ENCODE results near the gene OR4D2.

Gene OR4D2

DNA sequence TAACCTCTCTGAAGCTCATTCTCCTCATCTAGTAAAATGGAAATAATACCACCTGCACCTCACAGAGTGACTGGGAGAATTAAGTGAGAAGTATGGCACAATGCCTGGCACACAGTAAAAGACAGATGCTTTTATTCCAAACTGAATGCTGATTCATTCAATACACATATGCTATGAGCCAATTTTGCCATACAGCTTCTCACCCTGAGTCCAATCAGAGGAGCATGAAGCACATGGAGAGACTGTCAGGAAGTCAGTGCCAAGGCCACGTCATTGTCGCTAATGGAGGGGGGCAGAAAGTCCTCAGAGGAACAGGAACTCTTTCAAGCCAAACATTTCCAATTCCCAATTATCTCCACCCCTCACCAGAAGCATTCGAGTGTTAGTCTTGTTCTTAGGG is 40.7 kb downstream of the OR4D2 start:
- intact Hi-C loops (cut with DNase I; ENCODE audit: low total_unique reads): no loop called here
- Histone ChIP-seq H3K27ac (no peak overlapping the region), H3K27me3 (no peaks in the 10 kb centered on the region), H3K4me3 (no peak overlapping the region), H3K36me3 (peaks cover 20 to 82% (median 58%) of the 10 kb centered on the region in 3 donors), H3K4me1 (no peaks in the 10 kb centered on the region), H3K9me3 (no peaks in the 10 kb centered on the region)
- DNase-seq: no peak
- TF ChIP-seq CTCF (IDR thresholded peaks at IDR 0.05): no peak

- intact Hi-C loops (cut with DNase I; ENCODE audit: low total_unique reads): no loop called here
- peaks cover 29 to 91% (median 67%) of the 10 kb centered on the region in 3 donors for H3K36me3 ChIP-seq
- no peak overlapping the region for H3K4me3 ChIP-seq
- DNase-seq: no peak
- H3K27me3 ChIP-seq: no peaks in the 10 kb centered on the region
- no peaks in the 10 kb centered on the region for H3K4me1 ChIP-seq
- no peak overlapping the region for H3K27ac ChIP-seq
- no peaks in the 10 kb centered on the region for H3K9me3 ChIP-seq
- TF ChIP-seq CTCF (IDR thresholded peaks at IDR 0.05): no peak
Measured at GRCh38 chr17:58208344-58208743, 41.6 kb downstream of the OR4D2 start.

DNA sequence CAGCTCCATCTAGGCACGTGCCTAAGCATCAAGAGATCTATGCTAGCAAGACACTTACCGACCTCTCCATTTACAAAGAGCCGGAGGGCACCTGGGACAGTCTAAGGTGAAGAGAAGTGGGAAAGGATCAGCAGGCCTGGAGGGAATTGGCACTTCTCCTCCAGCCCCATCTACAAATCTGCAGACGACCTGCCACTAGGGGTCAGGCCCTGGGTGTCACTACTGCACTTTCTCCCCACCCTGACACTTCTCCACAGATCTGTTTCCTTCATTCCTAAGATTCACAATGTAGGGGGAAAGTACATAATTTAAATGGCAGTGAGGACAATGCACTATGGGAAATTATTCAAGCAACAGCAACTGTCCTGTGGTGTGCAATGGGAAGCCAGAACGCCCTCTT is 44.1 kb downstream of the OR4D2 start:
- no peak for DNase-seq
- peaks cover 36 to 100% (median 92%) of the 10 kb centered on the region in 3 donors for H3K36me3 ChIP-seq
- TF ChIP-seq CTCF (IDR thresholded peaks at IDR 0.05): no peak

DNA sequence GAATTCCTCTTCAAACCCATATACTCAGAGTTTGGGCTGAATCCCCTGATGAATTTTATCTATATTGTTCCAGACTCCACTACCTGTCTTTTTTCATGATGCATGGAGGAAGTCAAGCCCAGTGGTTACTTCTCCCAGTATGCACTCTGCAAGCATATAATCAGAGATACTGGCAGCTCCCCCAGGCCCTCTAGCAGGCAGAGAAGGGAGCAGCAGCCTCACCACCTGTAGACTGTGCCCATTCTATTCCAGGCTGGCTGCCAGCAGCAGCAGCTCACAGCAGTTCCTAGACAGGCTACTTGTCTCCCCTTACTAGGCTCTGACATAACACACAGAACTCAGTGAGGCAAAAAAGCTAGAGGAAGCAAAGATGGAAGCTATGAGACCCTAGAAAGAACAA is 48.9 kb downstream of the OR4D2 start:
- no peak for TF ChIP-seq CTCF (IDR thresholded peaks at IDR 0.05)
- Histone ChIP-seq H3K36me3 (peaks cover 27 to 59% (median 53%) of the 10 kb centered on the region in 3 donors), H3K9me3 (no peaks in the 10 kb centered on the region), H3K4me3 (no peak overlapping the region), H3K27me3 (no peaks in the 10 kb centered on the region), H3K4me1 (peaks cover 0 to 12% (median 9%) of the 10 kb centered on the region in 4 donors), H3K27ac (no peak overlapping the region)
- no peak for DNase-seq
- intact Hi-C loops (cut with DNase I; ENCODE audit: low total_unique reads): no loop called here

More for the DNA sequence above, 44.1 kb downstream of the OR4D2 start:
- H3K4me1 ChIP-seq: no peaks in the 10 kb centered on the region
- H3K9me3 ChIP-seq: no peaks in the 10 kb centered on the region
- intact Hi-C loops (cut with DNase I; ENCODE audit: low total_unique reads): no loop called here
- H3K4me3 ChIP-seq: no peak overlapping the region
- H3K27ac ChIP-seq: no peak overlapping the region
- no peaks in the 10 kb centered on the region for H3K27me3 ChIP-seq

DNA sequence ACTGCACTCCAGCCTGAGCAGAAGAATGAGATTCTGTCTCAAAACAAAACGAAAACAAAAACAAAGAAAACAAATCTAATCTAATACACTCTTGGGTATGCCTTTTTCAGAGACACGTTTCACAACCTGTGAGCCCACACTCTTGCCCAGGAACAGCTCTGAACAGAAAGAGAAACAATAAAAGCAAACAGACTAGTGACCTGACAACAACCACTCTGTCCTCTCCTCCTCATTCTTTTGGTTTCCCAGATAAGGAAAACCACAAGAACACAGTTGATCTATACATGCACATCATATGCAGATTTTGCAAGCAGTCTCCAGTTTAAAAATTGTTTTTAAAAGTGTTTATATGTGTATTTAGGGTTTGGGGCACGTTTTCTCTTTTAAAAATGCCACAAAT is 51.0 kb downstream of the OR4D2 start:
- no peak overlapping the region for H3K27ac ChIP-seq
- H3K36me3 ChIP-seq: peaks cover 13 to 38% (median 34%) of the 10 kb centered on the region in 3 donors
- no peak for TF ChIP-seq CTCF (IDR thresholded peaks at IDR 0.05)
- intact Hi-C loops (cut with DNase I; ENCODE audit: low total_unique reads): no loop called here
- H3K4me3 ChIP-seq: no peak overlapping the region
- no peak for DNase-seq
- no peaks in the 10 kb centered on the region for H3K27me3 ChIP-seq
- H3K4me1 ChIP-seq: peaks cover 0 to 12% (median 9%) of the 10 kb centered on the region in 4 donors
- no peaks in the 10 kb centered on the region for H3K9me3 ChIP-seq

All from tibial artery (tissue), 4 donors.